Astrocyte (in vitro differentiated cells and primary cell): Measurements from ENCODE around the gene GNAT1. TPM values are rescaled to one million over a fixed set of nuclear protein-coding genes. Genes with fewer than 3 reads are reported as not detected.

Experiments used
- DNase-seq: peaks from one replicate; pipeline ENCODE4 v3.0.0-alpha.2; 2010; ENCODE audit warnings: low read depth
- FAIRE-seq: peaks from 2 replicates; lab custom pipeline; 2011; peaks lifted over from hg19 to GRCh38; lab: Jason Lieb, UNC
- H2AFZ ChIP-seq: 2 replicates; pipeline ENCODE4 v1.6.0; 2012; ENCODE audit warnings: low read depth, low read length, inconsistent platforms
- H3K27ac ChIP-seq: 2 replicates; pipeline ENCODE4 v1.5.1; 2011; ENCODE audit warnings: low read depth, low read length, inconsistent platforms
- H3K27me3 ChIP-seq: 2 replicates; pipeline ENCODE4 v1.6.0; 2011; ENCODE audit warnings: low read length, inconsistent platforms; ENCODE audit not compliant: insufficient read depth
- H3K36me3 ChIP-seq: 2 replicates; pipeline ENCODE4 v1.5.1; 2011; ENCODE audit warnings: low read length, inconsistent platforms; ENCODE audit not compliant: insufficient read depth
- H3K4me1 ChIP-seq: 2 replicates; pipeline ENCODE4 v1.5.1; 2011; ENCODE audit warnings: low read length, inconsistent platforms; ENCODE audit not compliant: insufficient read depth
- H3K4me2 ChIP-seq: 2 replicates; pipeline ENCODE4 v1.6.0; 2012; ENCODE audit warnings: low read length, inconsistent platforms
- H3K4me3 ChIP-seq: 2 replicates; pipeline ENCODE4 v1.5.1; 2011; ENCODE audit warnings: low read depth, mild to moderate bottlenecking, low read length, inconsistent platforms; ENCODE audit not compliant: insufficient read depth
- H3K79me2 ChIP-seq: 2 replicates; pipeline ENCODE4 v1.6.0; 2012; ENCODE audit warnings: mild to moderate bottlenecking, low read length, inconsistent platforms; ENCODE audit not compliant: insufficient read depth
- H3K9ac ChIP-seq: 2 replicates; pipeline ENCODE4 v1.6.0; 2012; ENCODE audit warnings: mild to moderate bottlenecking, low read length, inconsistent platforms
- H3K9me3 ChIP-seq: 2 replicates; pipeline ENCODE4 v1.5.1; 2012; ENCODE audit warnings: low read depth, mild to moderate bottlenecking, low read length, inconsistent platforms; ENCODE audit not compliant: insufficient read depth
- H4K20me1 ChIP-seq: 2 replicates; pipeline ENCODE4 v1.6.0; 2012; ENCODE audit warnings: low read length, inconsistent platforms; ENCODE audit not compliant: insufficient read depth
- H3K27ac Mint-ChIP-seq: one replicate; pipeline ENCODE4 v1.8.0; 2021; ENCODE audit warnings: mild to moderate bottlenecking, mixed read lengths; ENCODE audit not compliant: unreplicated experiment
- H3K27me3 Mint-ChIP-seq: one replicate; pipeline ENCODE4 v1.8.0; 2021; ENCODE audit warnings: low read depth, mixed read lengths; ENCODE audit not compliant: unreplicated experiment
- H3K36me3 Mint-ChIP-seq: one replicate; pipeline ENCODE4 v1.8.0; 2021; ENCODE audit warnings: low read depth, mixed read lengths; ENCODE audit not compliant: unreplicated experiment
- H3K4me1 Mint-ChIP-seq: one replicate; pipeline ENCODE4 v1.8.0; 2021; ENCODE audit warnings: low read depth, mixed read lengths; ENCODE audit not compliant: unreplicated experiment
- H3K4me3 Mint-ChIP-seq: one replicate; pipeline ENCODE4 v1.8.0; 2021; ENCODE audit warnings: mild to moderate bottlenecking, moderate library complexity, mixed read lengths; ENCODE audit not compliant: unreplicated experiment
- H3K9me3 Mint-ChIP-seq: one replicate; pipeline ENCODE4 v1.8.0; 2021; ENCODE audit warnings: mild to moderate bottlenecking, mixed read lengths; ENCODE audit not compliant: unreplicated experiment
- EZH2 ChIP-seq: IDR thresholded peaks from 2 replicates; pipeline ENCODE4 v1.6.1; 2012; ENCODE audit warnings: mild to moderate bottlenecking, low read length, inconsistent platforms; ENCODE audit not compliant: insufficient read depth
- total RNA-seq: library from RNA; stranded (reverse); gene quantifications from 2 replicates; pipeline ENCODE4 v1.2.1, GENCODE V29; 2021
- TF ChIP-seq, protein P1 (sequence below): IDR thresholded peaks from 2 replicates; pipeline ENCODE4 v1.5.1; 2011; ENCODE audit warnings: low read depth, mild to moderate bottlenecking, inconsistent platforms, low read length, moderate library complexity; ENCODE audit not compliant: insufficient read depth

GNAT1 gene
- total RNA-seq, 1 donor from 2014 or later: not detected

GRCh38 chr3:50201573-50202315 lies 10.3 kb downstream of the GNAT1 start:
- H3K4me1 Mint-ChIP-seq: peaks cover 10% of the 10 kb centered on the region
- peaks cover 24% of the 10 kb centered on the region for H3K27me3 ChIP-seq
- no peaks in the 10 kb centered on the region for H3K36me3 ChIP-seq

DNA sequence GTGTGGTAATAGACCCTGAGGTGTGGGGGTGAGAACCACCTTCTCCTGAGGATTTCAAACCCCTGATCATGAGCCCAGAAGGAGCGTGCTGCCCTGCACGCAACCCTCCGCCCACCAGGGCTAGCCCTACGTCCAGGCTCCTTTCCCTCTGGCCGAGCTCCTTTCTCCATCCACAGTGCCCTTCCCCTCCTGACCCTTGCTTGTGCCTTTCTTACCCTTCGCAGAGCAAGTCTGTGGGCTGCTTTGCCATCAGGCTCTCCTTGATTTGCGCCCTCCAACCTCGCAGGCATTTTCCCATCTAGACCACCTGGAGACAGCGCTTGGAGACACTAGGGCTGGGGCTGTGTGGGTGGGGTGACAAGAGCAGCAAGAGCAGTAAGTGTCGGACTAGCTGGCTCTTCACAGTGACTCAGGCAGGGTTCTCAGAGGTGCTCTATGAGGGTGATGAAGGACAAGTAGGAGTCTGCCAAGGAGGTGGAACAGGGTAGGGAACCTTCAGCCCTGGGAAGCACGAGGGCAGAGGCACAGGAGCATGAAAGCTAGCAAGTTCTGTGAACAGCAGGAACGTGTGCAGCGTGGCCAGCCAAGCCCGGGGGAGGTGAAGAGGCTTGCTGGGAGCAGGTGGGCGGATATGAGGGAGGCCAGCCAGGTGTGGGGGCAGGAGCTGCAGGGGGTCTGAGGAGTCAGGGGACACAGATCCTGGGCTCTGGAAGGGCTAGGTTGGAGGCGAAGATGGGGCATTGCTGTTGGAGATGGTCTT lies 11.1 kb downstream of the GNAT1 start:
- peaks cover 3% of the 10 kb centered on the region for H3K9me3 Mint-ChIP-seq
- Histone ChIP-seq H3K27ac (no peak overlapping the region), H3K79me2 (no peaks in the 10 kb centered on the region), H3K4me2 (no peak overlapping the region), H3K36me3 (no peaks in the 10 kb centered on the region), H3K4me1 (no peaks in the 10 kb centered on the region), H3K9me3 (no peaks in the 10 kb centered on the region), H3K4me3 (no peak overlapping the region), H3K27me3 (peaks cover 25% of the 10 kb centered on the region), H3K9ac (no peak overlapping the region), H2AFZ (no peak overlapping the region), H4K20me1 (no peaks in the 10 kb centered on the region)
- no peak overlapping the region for H3K4me3 Mint-ChIP-seq
- no peak for TF ChIP-seq EZH2
- TF ChIP-seq, protein P1, sequence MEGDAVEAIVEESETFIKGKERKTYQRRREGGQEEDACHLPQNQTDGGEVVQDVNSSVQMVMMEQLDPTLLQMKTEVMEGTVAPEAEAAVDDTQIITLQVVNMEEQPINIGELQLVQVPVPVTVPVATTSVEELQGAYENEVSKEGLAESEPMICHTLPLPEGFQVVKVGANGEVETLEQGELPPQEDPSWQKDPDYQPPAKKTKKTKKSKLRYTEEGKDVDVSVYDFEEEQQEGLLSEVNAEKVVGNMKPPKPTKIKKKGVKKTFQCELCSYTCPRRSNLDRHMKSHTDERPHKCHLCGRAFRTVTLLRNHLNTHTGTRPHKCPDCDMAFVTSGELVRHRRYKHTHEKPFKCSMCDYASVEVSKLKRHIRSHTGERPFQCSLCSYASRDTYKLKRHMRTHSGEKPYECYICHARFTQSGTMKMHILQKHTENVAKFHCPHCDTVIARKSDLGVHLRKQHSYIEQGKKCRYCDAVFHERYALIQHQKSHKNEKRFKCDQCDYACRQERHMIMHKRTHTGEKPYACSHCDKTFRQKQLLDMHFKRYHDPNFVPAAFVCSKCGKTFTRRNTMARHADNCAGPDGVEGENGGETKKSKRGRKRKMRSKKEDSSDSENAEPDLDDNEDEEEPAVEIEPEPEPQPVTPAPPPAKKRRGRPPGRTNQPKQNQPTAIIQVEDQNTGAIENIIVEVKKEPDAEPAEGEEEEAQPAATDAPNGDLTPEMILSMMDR: no peak
- peaks cover 10% of the 10 kb centered on the region for H3K4me1 Mint-ChIP-seq
- FAIRE-seq: no peak
- H3K36me3 Mint-ChIP-seq: no peaks in the 10 kb centered on the region
- no peak for DNase-seq
- H3K27me3 Mint-ChIP-seq: peaks cover 39% of the 10 kb centered on the region
- peak overlapping the region; percentile 15 for H3K27ac Mint-ChIP-seq

More at GRCh38 chr3:50201573-50202315, 10.3 kb downstream of the GNAT1 start:
- H2AFZ ChIP-seq: no peak overlapping the region
- H3K4me2 ChIP-seq: no peak overlapping the region
- Mint-ChIP-seq H3K27me3 (peaks cover 39% of the 10 kb centered on the region), H3K9me3 (peaks cover 3% of the 10 kb centered on the region), H3K4me3 (no peak overlapping the region), H3K36me3 (no peaks in the 10 kb centered on the region), H3K27ac (no peak overlapping the region)
- no peaks in the 10 kb centered on the region for H4K20me1 ChIP-seq
- no peaks in the 10 kb centered on the region for H3K79me2 ChIP-seq
- no peaks in the 10 kb centered on the region for H3K4me1 ChIP-seq
- TF ChIP-seq, protein P1: no peak
- TF ChIP-seq EZH2: no peak
- H3K9me3 ChIP-seq: no peaks in the 10 kb centered on the region
- DNase-seq: no peak
- H3K9ac ChIP-seq: no peak overlapping the region
- H3K27ac ChIP-seq: no peak overlapping the region
- FAIRE-seq: no peak
- H3K4me3 ChIP-seq: no peak overlapping the region
